ENCODE results near the gene FADS1.

Gene FADS1

GRCh38 chr11:61844909-61845565 lies 28.2 kb upstream of the FADS1 start:
- DNase-seq = no peak

GRCh38 chr11:61842528-61842820 lies 25.7 kb upstream of the FADS1 start:
- no peak for DNase-seq

- DNase-seq = no peak
These were observed 25.1 kb upstream of the FADS1 start for GRCh38 chr11:61841636-61842527.

- no peak for DNase-seq
These were observed 23.6 kb upstream of the FADS1 start for GRCh38 chr11:61840371-61840770.

GRCh38 chr11:61839742-61840141 lies 22.9 kb upstream of the FADS1 start:
- no peak for DNase-seq

- no peak for DNase-seq
These were observed 22.1 kb upstream of the FADS1 start for GRCh38 chr11:61838921-61839320.

- DNase-seq = no peak
These were observed 21.7 kb upstream of the FADS1 start for GRCh38 chr11:61838501-61838900.

GRCh38 chr11:61837411-61838005 lies 20.7 kb upstream of the FADS1 start:
- no peak for DNase-seq

- no peak for DNase-seq
These were observed 19.4 kb upstream of the FADS1 start for GRCh38 chr11:61836193-61836592.

- peak; percentile 55 for DNase-seq
These were observed 17.7 kb upstream of the FADS1 start for GRCh38 chr11:61834278-61835048.

GRCh38 chr11:61833926-61834277 lies 17.1 kb upstream of the FADS1 start:
- DNase-seq = no peak

- DNase-seq = no peak
These were observed 16.7 kb upstream of the FADS1 start for GRCh38 chr11:61833471-61833870.

GRCh38 chr11:61832754-61833153 lies 16.0 kb upstream of the FADS1 start:
- peak; percentile 20 for DNase-seq

- no peak for DNase-seq
These were observed 15.4 kb upstream of the FADS1 start for GRCh38 chr11:61832207-61832606.

GRCh38 chr11:61830237-61831105 lies 13.7 kb upstream of the FADS1 start:
- peak; percentile 14 for DNase-seq

- no peak for DNase-seq
These were observed 13.0 kb upstream of the FADS1 start for GRCh38 chr11:61829806-61830205.

GRCh38 chr11:61828629-61829407 lies 12.0 kb upstream of the FADS1 start:
- DNase-seq = peak; percentile 79

GRCh38 chr11:61828379-61828628 lies 11.5 kb upstream of the FADS1 start:
- DNase-seq = no peak

GRCh38 chr11:61827571-61828378 lies 11.0 kb upstream of the FADS1 start, which contains the start of gene FADS2:
Gene FADS2 (plus strand): TSS chr11:61828300. CDS start chr11:61828391, 91 bp downstream.
- peak; percentile 99 for DNase-seq

- no peak for DNase-seq
These were observed 10.2 kb upstream of the FADS1 start for GRCh38 chr11:61826930-61827570.

All from NCI-H69 (cell line).